GM19238 (cell line): ENCODE data around the gene BUB3.

Source experiments
- DNase-seq: peaks from one replicate; pipeline ENCODE4 v3.0.0; 2011; ENCODE audit warnings: low spot score; ENCODE audit not compliant: insufficient read length

The BUB3 gene

DNA sequence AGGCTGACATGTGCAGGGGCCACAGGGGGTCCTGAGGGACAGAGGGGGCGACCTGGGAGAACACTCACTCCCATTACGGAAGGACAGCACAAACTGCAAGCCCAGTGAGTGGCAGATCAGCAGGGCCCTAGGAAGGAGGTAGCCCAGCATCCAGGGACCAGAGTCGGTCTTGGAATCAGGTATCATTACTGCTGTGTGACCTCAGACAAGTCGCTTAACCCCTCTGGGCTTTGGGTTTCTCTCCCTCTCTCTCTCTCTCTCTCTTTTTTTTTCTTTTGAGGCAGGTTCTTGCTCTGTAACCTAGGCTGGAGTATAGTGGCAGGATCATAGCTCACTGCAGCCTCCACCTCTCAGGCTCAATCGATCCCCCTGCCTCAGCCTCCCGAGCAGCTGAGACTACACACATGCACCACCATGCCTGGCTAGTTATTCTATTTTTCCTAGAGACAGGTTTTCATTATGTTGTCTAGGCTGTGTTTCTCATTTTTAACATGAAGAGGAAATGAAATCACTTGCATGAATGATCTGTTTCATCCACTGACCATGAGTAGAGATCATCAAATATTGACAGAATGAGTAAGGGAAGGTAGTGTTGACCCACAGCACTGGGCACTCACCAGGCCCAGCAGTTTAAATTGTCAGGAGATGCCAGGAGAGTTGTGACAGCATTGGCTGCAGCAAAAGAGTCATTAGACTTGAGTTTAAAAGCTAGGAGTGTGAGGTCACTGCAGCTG is 49.4 kb downstream of the BUB3 start:
- DNase-seq, result no peak

DNA sequence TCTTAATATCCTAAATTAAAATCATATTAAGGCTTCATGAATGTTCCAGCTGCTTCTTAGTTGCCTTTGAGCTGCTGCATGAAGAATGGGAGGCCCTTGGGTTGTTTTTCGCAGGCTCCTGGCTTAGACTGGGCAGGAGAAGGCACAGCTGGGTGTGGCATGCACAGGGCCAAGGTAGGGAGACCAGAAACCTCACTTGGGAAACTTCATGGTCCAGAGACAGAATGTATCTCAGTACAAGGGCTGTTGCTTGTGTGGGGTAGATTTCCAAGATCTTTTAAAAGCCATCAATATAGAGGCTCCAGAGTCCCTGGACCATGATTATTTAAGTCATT is 49.9 kb downstream of the BUB3 start:
- no peak for DNase-seq

DNA sequence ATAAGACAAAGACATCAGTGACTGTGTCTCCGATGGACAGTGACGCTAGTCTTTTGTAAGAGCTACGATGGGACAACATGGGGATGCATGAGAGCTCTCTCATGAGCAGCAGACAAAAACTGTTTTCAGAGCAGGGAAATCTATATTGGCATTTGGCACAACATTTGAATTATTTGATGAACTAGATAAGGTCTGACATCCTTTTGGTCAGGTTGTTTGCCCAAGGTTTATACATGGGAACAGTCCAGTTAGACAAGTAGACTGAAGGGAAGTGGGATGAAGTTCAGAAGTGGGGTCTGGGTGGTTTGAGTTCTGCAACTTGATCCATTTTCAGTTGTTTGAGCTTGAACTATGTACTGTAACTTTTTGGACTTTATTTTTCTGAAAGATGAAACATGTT is 50.8 kb downstream of the BUB3 start:
- DNase-seq, result no peak

DNA sequence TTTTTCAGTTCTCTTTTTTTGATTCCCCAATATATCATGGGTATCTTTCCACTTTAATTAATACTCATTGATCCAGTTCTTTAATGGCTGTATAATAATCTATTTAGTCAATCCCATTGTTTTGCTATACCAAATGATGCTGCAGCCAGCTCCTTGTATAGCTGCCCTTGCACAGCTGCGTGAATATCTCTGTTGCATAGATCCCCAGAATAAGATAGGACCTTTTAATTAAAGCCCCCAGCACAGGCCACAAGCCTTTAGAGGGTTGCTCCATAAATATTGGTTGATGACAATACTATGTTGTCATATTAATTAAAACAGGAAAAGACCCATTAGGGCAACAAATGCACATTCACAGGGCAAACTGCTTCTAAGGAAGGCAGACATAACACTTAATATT is 57.9 kb downstream of the BUB3 start:
- no peak for DNase-seq

DNA sequence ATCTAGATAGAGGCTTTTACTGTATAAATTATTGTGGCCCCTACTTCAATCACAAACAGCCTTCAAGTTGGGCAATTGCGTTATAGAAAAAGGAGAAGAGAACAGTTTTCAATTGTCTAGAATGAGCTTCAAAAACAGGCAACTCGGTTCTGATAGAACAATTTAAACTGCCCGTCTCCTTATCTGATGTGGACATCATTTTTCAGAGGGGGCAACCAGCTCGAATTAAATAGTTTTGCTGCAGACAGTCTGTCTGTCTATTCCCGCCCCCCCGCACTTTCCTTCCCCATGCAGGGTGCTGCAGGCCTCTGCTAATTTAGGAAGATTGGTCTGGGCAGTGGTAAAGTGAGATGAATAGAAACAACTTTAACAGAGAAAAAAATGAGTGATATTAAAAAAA is 58.4 kb downstream of the BUB3 start:
- DNase-seq, result no peak

DNA sequence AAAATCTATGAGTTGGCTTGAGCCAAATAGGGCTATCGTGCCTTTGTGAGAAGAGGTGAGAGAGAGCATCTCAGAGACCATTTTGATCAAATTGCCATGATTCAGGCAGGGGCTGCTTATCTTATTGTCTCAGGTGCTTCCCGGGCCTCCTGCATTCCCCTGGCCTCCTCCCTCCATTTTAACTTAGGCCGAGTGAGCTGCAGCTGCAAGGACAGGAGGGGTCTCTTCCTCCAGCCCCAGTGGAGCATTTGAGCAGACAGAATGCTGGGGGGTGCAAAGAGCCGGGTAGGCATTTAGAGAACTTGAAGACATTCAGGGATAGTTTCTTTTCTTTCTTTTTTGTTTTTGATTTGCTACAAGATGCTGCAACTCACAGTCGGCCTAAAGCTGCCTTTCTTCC is 59.0 kb downstream of the BUB3 start:
- no peak for DNase-seq
